Body of pancreas (tissue), 4 donors: ENCODE measurements around the gene AKR1C2. TPM values are rescaled to one million over a fixed set of nuclear protein-coding genes. Genes with fewer than 3 reads are reported as not detected.
"Not testable (repeated sequence)": the region's sequence is repeated elsewhere in the genome, so short reads cannot be mapped to it uniquely, and the experiment has no call there.

Experiments
- ATAC-seq: fragments of 150-250 bp; one replicate; pipeline ENCODE4 v1.9.1; 2016
- DNase-seq, 4 donors: peaks; one replicate each; pipeline ENCODE4 v3.0.0-alpha.2; 2019
- H3K27ac ChIP-seq, 4 donors: fragments of 200-600 bp; sonication (generic); 1 replicate in 3 of 4; 2 replicates in 1 of 4; pipeline versions ENCODE4 v1.5.1 to v1.6.1; 2016 to 2019; ENCODE audit warnings: mild to moderate bottlenecking in 1 of 4, mixed read lengths in 1 of 4, moderate library complexity in 1 of 4
- H3K27me3 ChIP-seq, 2 donors: fragments of 200-600 bp; sonication (generic); one replicate each; pipeline ENCODE4 v1.6.0; 2016; ENCODE audit warnings: mild to moderate bottlenecking in 1 of 2
- H3K36me3 ChIP-seq, 2 donors: fragments of 200-600 bp; sonication (generic); replicated peaks in 1 of 2; 2 replicates each; pipeline ENCODE4 v1.5.1; 2016; ENCODE audit warnings: low read depth in 2 of 2; ENCODE audit not compliant: insufficient read depth in 1 of 2
- H3K4me1 ChIP-seq: fragments of 200-600 bp; sonication (generic); one replicate; pipeline ENCODE4 v1.6.0; 2016
- H3K4me3 ChIP-seq, 2 donors: fragments of 200-600 bp; sonication (generic); 1 replicate in 1 of 2; 2 replicates in 1 of 2; pipeline ENCODE4 v1.5.1; 2016 to 2019
- H3K9me3 ChIP-seq, 3 donors: fragments of 200-600 bp; sonication (generic); 1 replicate in 2 of 3; 2 replicates in 1 of 3; pipeline ENCODE4 v1.5.1; 2016
- POLR2A ChIP-seq, 3 donors: fragments of 450-650 bp; IDR thresholded peaks; one replicate each; pipeline ENCODE4 v1.6.1; 2016; ENCODE audit warnings: antibody characterized with exemption in 3 of 3, mild to moderate bottlenecking in 2 of 3
- WGBS, 2 donors: methylation state at CpG; one replicate each; pipeline ENCODE4 v1.1.5; 2017; 5-methylcytosine and 5-hydroxymethylcytosine counted together
- intact Hi-C: fragments of 100-400 bp; cut with DNase I; formaldehyde crosslinking; loops from one replicate; pipeline ENCODE4 v1.15.1; 2023
- total RNA-seq, 2 donors: library from RNA; depleted of rRNA; stranded (reverse); fragments of >200 nt; gene quantifications; one replicate each; pipeline ENCODE4 v1.1.0, GENCODE V29; 2016
- TF ChIP-seq, protein P1 (sequence below), 7 experiments: fragments of 450-650 bp in 4 of 7; fragments of 200-600 bp in 3 of 7; sonication (generic) in 3 of 7; IDR thresholded peaks; one replicate each; pipeline ENCODE4 v1.5.1; 2016 to 2019; ENCODE audit warnings: antibody characterized with exemption in 7 of 7

Gene AKR1C2
- total RNA-seq, 2 donors from 2014 or later: 3.1 to 5.6 TPM

DNA sequence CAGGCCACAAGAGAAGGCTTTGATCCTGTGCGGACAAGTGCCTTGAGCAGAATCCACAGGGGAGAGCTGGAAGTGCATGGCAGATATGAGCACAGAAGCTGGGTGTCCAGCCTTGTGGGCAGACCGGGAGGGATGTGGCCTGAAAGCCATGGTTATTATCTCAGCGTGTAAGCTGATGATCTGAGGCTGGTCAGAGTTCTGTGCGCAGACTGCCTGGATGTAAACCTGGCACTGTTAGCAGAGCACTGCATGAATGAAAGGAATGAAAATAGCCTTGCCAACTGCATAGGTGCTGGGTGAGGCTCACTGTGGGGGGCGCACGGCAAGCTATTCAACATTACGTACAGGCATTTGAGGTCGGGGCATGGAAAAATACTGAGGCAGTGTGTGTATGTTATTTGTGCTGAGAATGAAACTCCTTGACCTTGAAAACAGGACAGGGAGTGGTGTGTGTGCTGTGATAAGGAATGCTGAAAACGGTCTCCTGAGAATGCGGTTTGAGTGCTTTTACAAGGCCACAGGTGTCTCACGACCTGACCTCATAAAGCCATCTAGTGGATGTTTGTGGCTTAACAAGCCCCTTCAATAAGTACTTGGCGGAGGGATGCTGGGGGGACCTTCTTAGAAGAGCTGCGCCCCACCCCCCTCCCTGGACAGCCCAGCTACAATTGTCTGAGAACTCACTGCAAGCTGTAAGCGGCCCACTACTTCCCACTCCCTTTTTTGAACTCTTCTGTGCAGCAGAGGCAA, 21.8 kb downstream of the AKR1C2 start:
- WGBS, 2 donors: 22 to 27% methylated on average over 13 to 14 of the region's 14 CpGs
- DNase-seq (peak; percentile 65 to 85 (median 80)), ATAC-seq (peak; percentile 73)
- no peaks in the 10 kb centered on the region for H3K36me3 ChIP-seq
- TF ChIP-seq, protein P1, sequence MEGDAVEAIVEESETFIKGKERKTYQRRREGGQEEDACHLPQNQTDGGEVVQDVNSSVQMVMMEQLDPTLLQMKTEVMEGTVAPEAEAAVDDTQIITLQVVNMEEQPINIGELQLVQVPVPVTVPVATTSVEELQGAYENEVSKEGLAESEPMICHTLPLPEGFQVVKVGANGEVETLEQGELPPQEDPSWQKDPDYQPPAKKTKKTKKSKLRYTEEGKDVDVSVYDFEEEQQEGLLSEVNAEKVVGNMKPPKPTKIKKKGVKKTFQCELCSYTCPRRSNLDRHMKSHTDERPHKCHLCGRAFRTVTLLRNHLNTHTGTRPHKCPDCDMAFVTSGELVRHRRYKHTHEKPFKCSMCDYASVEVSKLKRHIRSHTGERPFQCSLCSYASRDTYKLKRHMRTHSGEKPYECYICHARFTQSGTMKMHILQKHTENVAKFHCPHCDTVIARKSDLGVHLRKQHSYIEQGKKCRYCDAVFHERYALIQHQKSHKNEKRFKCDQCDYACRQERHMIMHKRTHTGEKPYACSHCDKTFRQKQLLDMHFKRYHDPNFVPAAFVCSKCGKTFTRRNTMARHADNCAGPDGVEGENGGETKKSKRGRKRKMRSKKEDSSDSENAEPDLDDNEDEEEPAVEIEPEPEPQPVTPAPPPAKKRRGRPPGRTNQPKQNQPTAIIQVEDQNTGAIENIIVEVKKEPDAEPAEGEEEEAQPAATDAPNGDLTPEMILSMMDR (IDR thresholded peaks at IDR 0.05): peak; percentile 20 to 85 (median 75)
- no peak for TF ChIP-seq POLR2A (IDR thresholded peaks at IDR 0.05)
- H3K4me1 ChIP-seq: peaks cover 41% of the 10 kb centered on the region
- no peaks in the 10 kb centered on the region for H3K27me3 ChIP-seq
- intact Hi-C loops: no loop called here
- H3K27ac ChIP-seq: peak overlapping the region; percentile 82 to 87 (median 86)
- no peak overlapping the region for H3K4me3 ChIP-seq
- H3K9me3 ChIP-seq: no peaks in the 10 kb centered on the region

DNA sequence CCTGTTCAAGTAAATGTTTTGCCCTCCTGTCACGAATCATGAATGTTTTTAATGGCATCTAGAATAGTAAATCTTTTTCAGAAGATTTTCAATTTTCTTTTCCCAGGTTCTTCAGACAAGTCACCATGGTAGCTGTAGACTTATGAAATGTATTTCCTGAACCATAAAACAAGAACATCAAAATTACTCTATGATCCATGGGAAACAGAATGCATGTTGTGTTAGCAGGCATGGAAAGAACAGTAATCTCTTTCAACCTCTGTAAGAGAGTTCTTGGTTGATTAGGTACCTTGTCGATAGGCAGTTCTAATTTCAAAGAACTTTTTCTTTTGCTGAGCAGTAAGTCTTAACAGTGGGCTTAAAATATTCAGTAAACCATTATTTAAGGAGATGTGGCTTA, 22.9 kb downstream of the AKR1C2 start:
- Histone ChIP-seq H3K36me3 (no peaks in the 10 kb centered on the region), H3K27me3 (no peaks in the 10 kb centered on the region), H3K4me3 (no peak overlapping the region), H3K4me1 (peaks cover 41% of the 10 kb centered on the region), H3K9me3 (no peaks in the 10 kb centered on the region), H3K27ac (peak overlapping the region; percentile 82 to 87 (median 86))
- intact Hi-C loops: no loop called here
- TF ChIP-seq, protein P1 (IDR thresholded peaks at IDR 0.05): no peak
- TF ChIP-seq POLR2A (IDR thresholded peaks at IDR 0.05): no peak
- ATAC-seq (no peak), DNase-seq (no peak)
- WGBS, 2 donors: 80 to 85% methylated on average over 2 of the region's 2 CpGs

DNA sequence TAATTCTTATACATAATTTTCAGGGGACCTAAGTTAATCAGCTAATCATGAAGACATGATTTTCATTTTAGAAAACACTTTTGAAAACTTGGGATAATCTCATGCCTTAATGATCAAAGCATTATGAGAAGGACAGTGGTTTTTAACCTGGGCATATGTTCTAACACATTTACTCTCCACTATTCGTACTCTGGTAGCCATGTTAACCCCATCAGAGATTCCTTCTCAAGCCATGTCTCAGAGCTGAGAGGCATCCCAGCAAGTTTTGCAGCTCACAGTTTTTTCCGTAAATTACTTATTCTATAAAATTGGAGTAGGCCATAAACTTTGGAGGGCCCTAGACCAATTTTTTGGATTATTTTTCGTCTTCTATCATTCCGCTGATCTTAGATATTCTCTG, 24.8 kb downstream of the AKR1C2 start:
- no peak overlapping the region for H3K4me3 ChIP-seq
- DNase-seq: no peak
- no peaks in the 10 kb centered on the region for H3K36me3 ChIP-seq
- TF ChIP-seq, protein P1 (IDR thresholded peaks at IDR 0.05): no peak
- TF ChIP-seq POLR2A (IDR thresholded peaks at IDR 0.05): no peak
- no peaks in the 10 kb centered on the region for H3K27me3 ChIP-seq
- H3K27ac ChIP-seq: no peak overlapping the region
- H3K4me1 ChIP-seq: peaks cover 25% of the 10 kb centered on the region
- WGBS, 2 donors: 93 to 94% methylated on average over 4 of the region's 4 CpGs
- no peak for ATAC-seq
- intact Hi-C loops: no loop called here
- no peaks in the 10 kb centered on the region for H3K9me3 ChIP-seq

DNA sequence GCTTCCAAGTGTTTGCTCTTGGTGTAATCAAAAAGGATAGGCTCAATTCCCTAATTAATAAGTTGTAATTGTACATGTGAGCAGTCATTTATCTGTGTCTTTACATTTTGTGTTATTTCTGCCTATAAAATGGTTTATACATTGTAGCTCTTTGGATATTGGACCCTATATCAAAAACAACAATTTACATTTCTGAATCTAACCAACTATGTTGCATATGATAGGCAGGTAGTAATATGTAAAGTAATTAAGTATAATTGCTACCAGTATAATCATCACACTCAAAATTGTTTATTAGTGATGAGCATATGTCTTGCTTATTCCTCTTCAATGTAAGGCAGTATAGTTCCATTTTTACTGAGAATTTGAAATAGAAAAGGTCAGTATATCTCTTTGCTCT, 26.6 kb downstream of the AKR1C2 start:
- H3K4me1 ChIP-seq: peaks cover 9% of the 10 kb centered on the region
- H3K9me3 ChIP-seq: no peaks in the 10 kb centered on the region
- intact Hi-C loops: no loop called here
- DNase-seq (no peak), ATAC-seq (no peak)
- no peaks in the 10 kb centered on the region for H3K27me3 ChIP-seq
- no peak overlapping the region for H3K27ac ChIP-seq
- TF ChIP-seq, protein P1 (IDR thresholded peaks at IDR 0.05): no peak
- no peak for TF ChIP-seq POLR2A (IDR thresholded peaks at IDR 0.05)
- H3K36me3 ChIP-seq: no peaks in the 10 kb centered on the region
- no peak overlapping the region for H3K4me3 ChIP-seq

DNA sequence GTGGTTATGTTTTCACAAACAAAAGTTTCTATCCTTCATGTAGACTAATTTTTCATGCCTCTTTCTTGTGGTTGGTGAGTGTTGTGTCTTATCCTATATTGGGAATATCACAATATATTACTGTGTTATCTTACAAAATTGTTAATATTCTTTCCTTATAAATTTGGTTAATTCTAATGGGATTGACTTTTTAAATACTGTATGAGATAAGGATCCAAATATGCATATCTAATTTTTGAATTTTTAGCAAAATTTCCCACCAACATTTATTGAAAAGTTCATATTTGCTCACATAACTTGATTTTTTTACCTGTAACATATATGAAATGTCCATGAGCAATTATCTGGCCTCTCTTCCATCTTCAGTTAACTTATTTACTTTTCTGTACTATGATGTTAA, 29.3 kb downstream of the AKR1C2 start:
- ATAC-seq, H3K27ac ChIP-seq, intact Hi-C loops, H3K27me3 ChIP-seq, H3K9me3 ChIP-seq, H3K36me3 ChIP-seq, DNase-seq, H3K4me1 ChIP-seq, H3K4me3 ChIP-seq: not testable (repeated sequence)

DNA sequence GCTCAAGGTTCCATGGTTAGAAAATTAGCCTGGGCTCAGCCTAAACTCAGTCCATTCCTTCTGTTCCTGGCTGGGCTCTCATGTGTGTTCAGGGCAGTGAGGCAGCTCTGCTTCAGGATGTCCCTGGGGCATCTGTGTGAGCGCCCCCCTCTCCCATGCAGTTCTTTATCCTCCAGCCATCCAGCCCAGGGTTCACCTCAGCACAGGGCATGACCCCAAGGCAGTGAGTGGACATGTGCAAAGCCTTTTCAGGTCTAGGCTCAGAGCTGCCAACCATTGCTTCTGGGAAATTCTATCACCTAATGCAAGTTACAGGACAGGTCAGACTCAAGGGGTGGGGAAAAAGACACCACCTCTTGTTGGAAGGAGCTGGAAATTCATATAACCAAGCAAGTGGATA, 30.4 kb downstream of the AKR1C2 start:
- H3K4me1 ChIP-seq, DNase-seq, H3K27me3 ChIP-seq, H3K36me3 ChIP-seq, intact Hi-C loops, H3K27ac ChIP-seq, H3K9me3 ChIP-seq, ATAC-seq, H3K4me3 ChIP-seq: not testable (repeated sequence)
- 71 to 100% methylated on average over 1 of the region's 1 CpG for WGBS, 2 donors

DNA sequence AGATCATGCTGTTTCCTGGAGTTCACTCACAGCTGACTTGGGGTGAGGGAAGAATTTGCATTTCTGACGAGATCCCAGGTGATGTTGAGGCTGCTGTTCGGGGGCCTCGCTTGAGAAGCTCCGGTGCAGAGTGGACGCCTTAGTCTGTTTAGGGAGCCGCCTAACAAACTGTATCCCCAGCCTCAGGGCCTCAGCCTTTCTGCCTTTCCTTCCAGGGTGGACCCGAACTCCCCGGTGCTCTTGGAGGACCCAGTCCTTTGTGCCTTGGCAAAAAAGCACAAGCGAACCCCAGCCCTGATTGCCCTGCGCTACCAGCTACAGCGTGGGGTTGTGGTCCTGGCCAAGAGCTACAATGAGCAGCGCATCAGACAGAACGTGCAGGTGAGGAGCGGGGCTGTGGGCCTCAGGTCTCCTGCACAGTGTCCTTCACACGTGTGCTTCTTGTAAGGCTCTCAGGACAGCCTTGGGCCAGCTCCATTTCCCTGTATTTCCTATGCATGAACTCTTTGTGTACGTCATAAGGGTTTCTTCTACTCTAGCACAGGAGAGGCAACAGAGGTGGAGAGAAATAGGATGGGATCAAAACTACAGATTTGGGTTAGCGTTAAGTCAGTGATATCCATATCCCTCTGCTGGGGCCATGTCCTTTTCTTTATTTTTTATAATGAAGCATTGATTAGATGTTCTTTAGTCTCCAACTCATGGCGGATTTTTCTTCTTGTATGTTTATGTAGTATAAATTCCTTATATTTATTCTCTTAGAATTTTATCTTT, 31.1 kb downstream of the AKR1C2 start:
- H3K36me3 ChIP-seq, H3K27me3 ChIP-seq, DNase-seq, H3K27ac ChIP-seq, H3K4me1 ChIP-seq, H3K9me3 ChIP-seq, ATAC-seq, H3K4me3 ChIP-seq, intact Hi-C loops: not testable (repeated sequence)
- 92 to 98% methylated on average over 7 to 10 of the region's 18 CpGs for WGBS, 2 donors

DNA sequence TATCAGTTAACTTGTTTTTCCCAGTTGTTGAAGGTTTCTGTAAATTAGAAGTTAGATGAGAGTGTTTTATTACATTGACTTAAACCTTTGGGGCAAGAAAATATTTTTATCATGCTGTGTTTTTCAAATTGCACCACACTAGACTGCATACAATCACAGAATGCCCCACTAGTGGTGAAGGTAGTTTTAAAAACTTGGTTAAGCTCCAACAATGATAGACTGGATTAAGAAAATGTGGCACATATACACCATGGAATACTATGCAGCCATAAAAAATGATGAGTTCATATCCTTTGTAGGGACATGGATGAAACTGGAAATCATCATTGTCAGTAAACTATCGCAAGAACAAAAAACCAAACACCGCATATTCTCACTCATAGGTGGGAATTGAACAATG, 33.3 kb downstream of the AKR1C2 start:
- H3K4me3 ChIP-seq, H3K36me3 ChIP-seq, H3K27me3 ChIP-seq, intact Hi-C loops, H3K4me1 ChIP-seq, H3K27ac ChIP-seq, ATAC-seq, DNase-seq, H3K9me3 ChIP-seq: not testable (repeated sequence)
- WGBS, 2 donors: 89 to 96% methylated on average over 2 of the region's 2 CpGs
